ENCODE data around the gene MPPED2.

- TF ChIP-seq, protein P1, sequence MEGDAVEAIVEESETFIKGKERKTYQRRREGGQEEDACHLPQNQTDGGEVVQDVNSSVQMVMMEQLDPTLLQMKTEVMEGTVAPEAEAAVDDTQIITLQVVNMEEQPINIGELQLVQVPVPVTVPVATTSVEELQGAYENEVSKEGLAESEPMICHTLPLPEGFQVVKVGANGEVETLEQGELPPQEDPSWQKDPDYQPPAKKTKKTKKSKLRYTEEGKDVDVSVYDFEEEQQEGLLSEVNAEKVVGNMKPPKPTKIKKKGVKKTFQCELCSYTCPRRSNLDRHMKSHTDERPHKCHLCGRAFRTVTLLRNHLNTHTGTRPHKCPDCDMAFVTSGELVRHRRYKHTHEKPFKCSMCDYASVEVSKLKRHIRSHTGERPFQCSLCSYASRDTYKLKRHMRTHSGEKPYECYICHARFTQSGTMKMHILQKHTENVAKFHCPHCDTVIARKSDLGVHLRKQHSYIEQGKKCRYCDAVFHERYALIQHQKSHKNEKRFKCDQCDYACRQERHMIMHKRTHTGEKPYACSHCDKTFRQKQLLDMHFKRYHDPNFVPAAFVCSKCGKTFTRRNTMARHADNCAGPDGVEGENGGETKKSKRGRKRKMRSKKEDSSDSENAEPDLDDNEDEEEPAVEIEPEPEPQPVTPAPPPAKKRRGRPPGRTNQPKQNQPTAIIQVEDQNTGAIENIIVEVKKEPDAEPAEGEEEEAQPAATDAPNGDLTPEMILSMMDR (conservative IDR thresholded peaks at IDR 0.05), result no peak
- TF ChIP-seq ZFX (IDR thresholded peaks at IDR 0.05), result no peak
Measured at GRCh38 chr11:30511408-30511807, 74.7 kb downstream of the MPPED2 start.
